GM12878 (cell line): ENCODE data around the gene COL25A1. TPM values are rescaled to one million over a fixed set of nuclear protein-coding genes. Genes with fewer than 3 reads are reported as not detected.

ENCODE experiments used
- ATAC-seq: fragments of 200-7000 bp; cut with Tn5 transposase; 3 replicates; pipeline ENCODE4 v1.9.1; 2020; ENCODE audit warnings: mild to moderate bottlenecking, moderate library complexity
- BruUV-seq: library from RNA; stranded (reverse); fragments of 400-500 nt; replicated peaks from 2 replicates; lab custom pipeline; 2021; lab: Mats Ljungman, UMichigan
- CTCF ChIA-PET: fragments of 300-600 bp; sonication (Branson Sonifier 250); formaldehyde crosslinking; extraction: SDS; loops from one replicate; lab custom pipeline; 2021; ENCODE audit warnings: inconsistent platforms; lab: Yijun Ruan, JAX
- POLR2A ChIA-PET: fragments of 350-600 bp; formaldehyde crosslinking; extraction: SDS; loops from one replicate; lab custom pipeline; 2021; ENCODE audit warnings: inconsistent platforms; lab: Charles Lee
- RAD21 ChIA-PET: fragments of 300-600 bp; sonication (Branson Sonifier 250); formaldehyde crosslinking; loops from one replicate; lab custom pipeline; 2023; ENCODE audit warnings: antibody characterized with exemption; ENCODE audit not compliant: unreplicated experiment; lab: Charles Lee
- SMC1A ChIA-PET: fragments of 300-600 bp; sonication (Branson Sonifier 250); formaldehyde crosslinking; loops from one replicate; lab custom pipeline; 2023; ENCODE audit not compliant: unreplicated experiment, uncharacterized antibody; lab: Charles Lee
- DNase-seq: peaks from one replicate; pipeline ENCODE4 v3.0.0-alpha.2; 2011; ENCODE audit warnings: low read depth, low spot score
- FAIRE-seq: peaks from 3 replicates; lab custom pipeline; 2011; peaks lifted over from hg19 to GRCh38; lab: Jason Lieb, UNC
- H2AFZ ChIP-seq: 2 replicates; pipeline ENCODE4 v1.6.0; 2011; ENCODE audit warnings: low read depth, low read length, control low read depth; ENCODE audit not compliant: control insufficient read depth
- H3K27ac ChIP-seq: 2 replicates; pipeline ENCODE4 v1.5.1; 2011; ENCODE audit warnings: control low read depth; ENCODE audit not compliant: control insufficient read depth, insufficient read depth
- H3K27me3 ChIP-seq, 2 experiments: replicated peaks in 1 of 2; 2 replicates each; pipeline versions ENCODE4 v1.6.0 to v1.6.1; 2011; ENCODE audit warnings: low read length in 1 of 2; ENCODE audit not compliant: control insufficient read depth in 2 of 2, insufficient read depth in 2 of 2
- H3K36me3 ChIP-seq, 2 experiments: 2 replicates each; pipeline ENCODE4 v1.5.1; 2011; ENCODE audit warnings: low read length in 1 of 2; ENCODE audit not compliant: control insufficient read depth in 2 of 2, insufficient read depth in 2 of 2
- H3K4me1 ChIP-seq: 2 replicates; pipeline ENCODE4 v1.6.1; 2011; ENCODE audit warnings: mild to moderate bottlenecking, low read length, moderate library complexity, mixed read lengths; ENCODE audit not compliant: control insufficient read depth, insufficient read depth
- H3K4me2 ChIP-seq: 2 replicates; pipeline ENCODE4 v1.6.0; 2011; ENCODE audit warnings: control low read depth; ENCODE audit not compliant: control insufficient read depth, insufficient read depth
- H3K4me3 ChIP-seq: fragments of 200-600 bp; sonication (generic); 2 replicates; pipeline ENCODE4 v1.5.1; 2016
- H3K79me2 ChIP-seq: 2 replicates; pipeline ENCODE4 v1.6.0; 2011; ENCODE audit warnings: low read length; ENCODE audit not compliant: control insufficient read depth, insufficient read depth
- H3K9ac ChIP-seq: 2 replicates; pipeline ENCODE4 v1.8.0; 2011; ENCODE audit warnings: low read length, control low read depth, mixed read lengths; ENCODE audit not compliant: control insufficient read depth, insufficient read depth
- H3K9me3 ChIP-seq: replicated peaks from 3 replicates; pipeline ENCODE4 v1.5.1; 2011; ENCODE audit warnings: mild to moderate bottlenecking, low read length; ENCODE audit not compliant: control insufficient read depth, insufficient read depth
- H4K20me1 ChIP-seq: 2 replicates; pipeline ENCODE4 v1.6.0; 2011; ENCODE audit not compliant: control insufficient read depth, insufficient read depth
- BMI1 ChIP-seq: fragments of 450-650 bp; IDR thresholded peaks from 2 replicates; pipeline ENCODE4 v1.6.1; 2016; ENCODE audit warnings: mild to moderate bottlenecking, moderate library complexity, borderline replicate concordance
- ETV6 ChIP-seq, 2 experiments: fragments of 450-650 bp in 1 of 2; IDR thresholded peaks in 1 of 2; conservative IDR thresholded peaks in 1 of 2; 2 replicates each; pipeline ENCODE4 v1.6.1; 2014; ENCODE audit warnings: antibody characterized with exemption in 1 of 2, borderline replicate concordance in 1 of 2, low read depth in 1 of 2, mild to moderate bottlenecking in 1 of 2, moderate library complexity in 1 of 2
- HDAC2 ChIP-seq: fragments of 200-600 bp; sonication (generic); IDR thresholded peaks from 2 replicates; pipeline ENCODE4 v1.6.1; 2017
- HDAC6 ChIP-seq: fragments of 200-600 bp; sonication (generic); IDR thresholded peaks from one replicate; pipeline ENCODE4 v1.8.0; 2017; ENCODE audit warnings: antibody characterized with exemption; ENCODE audit not compliant: unreplicated experiment
- IRF3 ChIP-seq: fragments of 450-650 bp; IDR thresholded peaks from 2 replicates; pipeline ENCODE4 v1.6.1; 2014; ENCODE audit warnings: mild to moderate bottlenecking
- NR2C1 ChIP-seq: fragments of 450-650 bp; IDR thresholded peaks from 2 replicates; pipeline ENCODE4 v1.6.1; 2017; ENCODE audit warnings: antibody characterized with exemption, mild to moderate bottlenecking, moderate library complexity
- RELB ChIP-seq: fragments of 450-650 bp; IDR thresholded peaks from 2 replicates; pipeline ENCODE4 v1.6.1; 2017; ENCODE audit warnings: low read depth, mild to moderate bottlenecking, moderate library complexity
- RFX5 ChIP-seq: IDR thresholded peaks from 2 replicates; pipeline ENCODE4 v1.6.1; 2011; ENCODE audit warnings: low read depth, low read length, improper control_type of control experiment
- SREBF2 ChIP-seq: IDR thresholded peaks from 2 replicates; pipeline ENCODE4 v1.6.1; 2012; ENCODE audit warnings: mild to moderate bottlenecking, low read length
- STAT3 ChIP-seq: IDR thresholded peaks from 2 replicates; pipeline ENCODE4 v1.6.1; 2011; ENCODE audit warnings: low read depth, low read length, improper control_type of control experiment
- YBX1 ChIP-seq: fragments of 450-650 bp; IDR thresholded peaks from 2 replicates; pipeline ENCODE4 v1.6.1; 2016; ENCODE audit warnings: antibody characterized with exemption
- ZNF207 ChIP-seq: fragments of 450-650 bp; IDR thresholded peaks from 2 replicates; pipeline ENCODE4 v1.6.1; 2014; ENCODE audit warnings: antibody characterized with exemption, mild to moderate bottlenecking, borderline replicate concordance
- ZNF384 ChIP-seq: IDR thresholded peaks from 2 replicates; pipeline ENCODE4 v1.6.1; 2012; ENCODE audit warnings: low read depth, mild to moderate bottlenecking, low read length, improper control_type of control experiment, borderline replicate concordance
- WGBS: methylation state at CpG from one replicate; pipeline ENCODE4 v1.1.6; 2016; ENCODE audit warnings: low lambda C conversion rate; ENCODE audit not compliant: insufficient replicate concordance, insufficient coverage; ENCODE audit errors: missing lambda C conversion rate; 5-methylcytosine and 5-hydroxymethylcytosine counted together
- in situ Hi-C: fragments of 300-500 bp; cut with MboI; formaldehyde crosslinking; loops from 9 replicates; pipeline ENCODE4 v1.14.3; 2018; ENCODE audit warnings: mixed read lengths
- intact Hi-C: fragments of 100-400 bp; cut with micrococcal nuclease; formaldehyde crosslinking; loops from one replicate; pipeline ENCODE4 v1.14.2; 2022; ENCODE audit not compliant: unreplicated experiment
- polyA plus RNA-seq, 11 experiments: library from polyadenylated mRNA; depleted of rRNA in 4 of 11; unstranded in 6 of 11; stranded (reverse) in 5 of 11; fragments of >200 nt; fragmentation: Nextera tagmentation in 4 of 11; fragmentation: Illumina TruSeq in 1 of 11; extraction: Ambion mirVana in 4 of 11; extraction: Trizol in 1 of 11; gene quantifications; 1 replicate in 1 of 11; 2 replicates in 10 of 11; pipeline versions ENCODE4 v1.2.1 to v1.2.3, GENCODE V29; 2011 to 2016; ENCODE audit warnings: inconsistent platforms in 2 of 11, missing spikeins in 2 of 11, low read depth in 1 of 11
- total RNA-seq, 4 experiments: library from RNA; depleted of rRNA in 3 of 4; stranded (reverse); fragments of >200 nt in 3 of 4; fragmentation: Illumina TruSeq in 1 of 4; extraction: Trizol in 1 of 4; gene quantifications; 2 replicates each; pipeline versions ENCODE4 v1.2.1 to v1.2.3, GENCODE V29; 2013 to 2021
- TF ChIP-seq, protein P1 (sequence below), 3 experiments: IDR thresholded peaks in 2 of 3; conservative IDR thresholded peaks in 1 of 3; 2 replicates each; pipeline ENCODE4 v1.5.1; 2011; ENCODE audit warnings: low read depth in 3 of 3, low read length in 3 of 3, mild to moderate bottlenecking in 3 of 3, control low read depth in 2 of 3, moderate library complexity in 2 of 3, inconsistent platforms in 1 of 3, mixed read lengths in 1 of 3; ENCODE audit not compliant: control insufficient read depth in 2 of 3, insufficient read depth in 1 of 3; ENCODE audit errors: extremely low read depth in 1 of 3
- TF ChIP-seq, protein P2 (sequence below): fragments of 450-650 bp; IDR thresholded peaks from 2 replicates; pipeline ENCODE4 v1.6.1; 2018; ENCODE audit warnings: mild to moderate bottlenecking, low read depth, moderate library complexity; ENCODE audit not compliant: partially characterized antibody

COL25A1 gene
- total and polyA plus RNA-seq, 10 of the 15 experiments (the other 5 are each of a cell fraction or from before 2014, with no cell fraction given): 0.01 to 0.26 (median 0.12) TPM; not detected in 6

DNA sequence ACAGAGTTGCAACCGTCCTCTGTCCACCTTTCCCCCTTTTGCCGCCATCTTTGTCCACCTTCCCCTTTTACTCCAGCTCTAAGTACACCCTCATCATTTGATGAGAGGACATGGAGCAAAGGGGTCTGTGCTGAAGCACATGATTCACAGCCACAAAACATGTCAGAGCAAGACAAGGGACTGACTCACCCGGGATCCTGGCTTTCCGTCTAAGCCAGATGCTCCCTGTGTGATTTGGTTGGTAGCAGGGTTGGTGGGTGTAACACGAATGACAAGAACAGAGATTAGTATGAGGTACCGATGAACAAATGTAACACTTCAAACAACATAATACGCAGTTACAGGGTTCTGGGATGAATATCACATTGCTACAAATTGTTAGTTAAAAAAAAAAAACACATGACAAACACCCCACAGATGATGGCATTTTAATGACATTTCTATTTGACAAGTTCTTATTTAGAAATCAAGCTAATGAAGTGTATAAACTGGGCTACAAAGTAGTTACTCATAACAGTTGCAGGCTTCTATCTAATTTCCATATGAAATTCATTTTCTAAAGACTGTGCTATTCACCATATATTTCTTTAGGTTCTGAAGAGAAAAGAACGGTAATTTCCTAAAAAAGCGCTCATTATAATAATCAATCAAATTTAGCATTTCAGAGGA lies 468.2 kb downstream of the COL25A1 start:
- H3K9ac ChIP-seq: no peak overlapping the region
- H3K36me3 ChIP-seq: no peaks in the 10 kb centered on the region
- TF ChIP-seq, protein P1, sequence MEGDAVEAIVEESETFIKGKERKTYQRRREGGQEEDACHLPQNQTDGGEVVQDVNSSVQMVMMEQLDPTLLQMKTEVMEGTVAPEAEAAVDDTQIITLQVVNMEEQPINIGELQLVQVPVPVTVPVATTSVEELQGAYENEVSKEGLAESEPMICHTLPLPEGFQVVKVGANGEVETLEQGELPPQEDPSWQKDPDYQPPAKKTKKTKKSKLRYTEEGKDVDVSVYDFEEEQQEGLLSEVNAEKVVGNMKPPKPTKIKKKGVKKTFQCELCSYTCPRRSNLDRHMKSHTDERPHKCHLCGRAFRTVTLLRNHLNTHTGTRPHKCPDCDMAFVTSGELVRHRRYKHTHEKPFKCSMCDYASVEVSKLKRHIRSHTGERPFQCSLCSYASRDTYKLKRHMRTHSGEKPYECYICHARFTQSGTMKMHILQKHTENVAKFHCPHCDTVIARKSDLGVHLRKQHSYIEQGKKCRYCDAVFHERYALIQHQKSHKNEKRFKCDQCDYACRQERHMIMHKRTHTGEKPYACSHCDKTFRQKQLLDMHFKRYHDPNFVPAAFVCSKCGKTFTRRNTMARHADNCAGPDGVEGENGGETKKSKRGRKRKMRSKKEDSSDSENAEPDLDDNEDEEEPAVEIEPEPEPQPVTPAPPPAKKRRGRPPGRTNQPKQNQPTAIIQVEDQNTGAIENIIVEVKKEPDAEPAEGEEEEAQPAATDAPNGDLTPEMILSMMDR (IDR thresholded peaks at IDR 0.05 in 2 of 3, conservative IDR thresholded peaks at IDR 0.05 in 1 of 3; ENCODE audit: control insufficient read depth in 2 of 3, extremely low read depth in 1 of 3, insufficient read depth in 1 of 3, low read depth in 3 of 3, low read length in 3 of 3): no peak
- TF ChIP-seq SREBF2 (no peak), HDAC6 (no peak), BMI1 (no peak), ZNF384 (no peak), RFX5 (no peak), RELB (no peak), ZNF207 (no peak), IRF3 (no peak), YBX1 (no peak), STAT3 (no peak), HDAC2 (no peak), ETV6 (conservative IDR thresholded peaks at IDR 0.05 in 1 of 2, IDR thresholded peaks at IDR 0.05 in 1 of 2; ENCODE audit: borderline replicate concordance in 1 of 2, low read depth in 1 of 2) (no peak), NR2C1 (no peak)
- TF ChIP-seq, protein P2, sequence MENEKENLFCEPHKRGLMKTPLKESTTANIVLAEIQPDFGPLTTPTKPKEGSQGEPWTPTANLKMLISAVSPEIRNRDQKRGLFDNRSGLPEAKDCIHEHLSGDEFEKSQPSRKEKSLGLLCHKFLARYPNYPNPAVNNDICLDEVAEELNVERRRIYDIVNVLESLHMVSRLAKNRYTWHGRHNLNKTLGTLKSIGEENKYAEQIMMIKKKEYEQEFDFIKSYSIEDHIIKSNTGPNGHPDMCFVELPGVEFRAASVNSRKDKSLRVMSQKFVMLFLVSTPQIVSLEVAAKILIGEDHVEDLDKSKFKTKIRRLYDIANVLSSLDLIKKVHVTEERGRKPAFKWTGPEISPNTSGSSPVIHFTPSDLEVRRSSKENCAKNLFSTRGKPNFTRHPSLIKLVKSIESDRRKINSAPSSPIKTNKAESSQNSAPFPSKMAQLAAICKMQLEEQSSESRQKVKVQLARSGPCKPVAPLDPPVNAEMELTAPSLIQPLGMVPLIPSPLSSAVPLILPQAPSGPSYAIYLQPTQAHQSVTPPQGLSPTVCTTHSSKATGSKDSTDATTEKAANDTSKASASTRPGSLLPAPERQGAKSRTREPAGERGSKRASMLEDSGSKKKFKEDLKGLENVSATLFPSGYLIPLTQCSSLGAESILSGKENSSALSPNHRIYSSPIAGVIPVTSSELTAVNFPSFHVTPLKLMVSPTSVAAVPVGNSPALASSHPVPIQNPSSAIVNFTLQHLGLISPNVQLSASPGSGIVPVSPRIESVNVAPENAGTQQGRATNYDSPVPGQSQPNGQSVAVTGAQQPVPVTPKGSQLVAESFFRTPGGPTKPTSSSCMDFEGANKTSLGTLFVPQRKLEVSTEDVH: no peak
- POLR2A ChIA-PET: no interaction called here
- no peak overlapping the region for H3K4me2 ChIP-seq
- SMC1A ChIA-PET: interaction anchor here (0.6 to 1.6 kb wide), 5 partner anchors 12 to 537 kb away, joined by 3 to 4 read pairs (median 3); no protein-coding TSS in a partner anchor
- BruUV-seq: no TSS peak
- no peaks in the 10 kb centered on the region for H3K9me3 ChIP-seq
- FAIRE-seq (no peak), ATAC-seq (no peak), DNase-seq (no peak)
- no peaks in the 10 kb centered on the region for H4K20me1 ChIP-seq
- RAD21 ChIA-PET: interaction anchor here (1.3 to 3.1 kb wide), 2 partner anchors 463 to 465 kb away, joined by 3 to 7 read pairs; no protein-coding TSS in a partner anchor
- H3K4me3 ChIP-seq: no peak overlapping the region
- in situ Hi-C loops (no loop called here), intact Hi-C loops (loop anchor here (10.0 kb wide), 1 partner anchor 461 kb away; no protein-coding TSS in a partner anchor)
- H2AFZ ChIP-seq: no peak overlapping the region
- WGBS: 46% methylated on average over 9 of the region's 9 CpGs
- CTCF ChIA-PET: interaction anchor here (1.1 to 1.9 kb wide), 6 partner anchors 9 to 572 kb away, joined by 3 to 9 read pairs (median 4); no protein-coding TSS in a partner anchor
- no peaks in the 10 kb centered on the region for H3K79me2 ChIP-seq
- H3K27me3 ChIP-seq: no peaks in the 10 kb centered on the region
- no peak overlapping the region for H3K27ac ChIP-seq
- no peaks in the 10 kb centered on the region for H3K4me1 ChIP-seq
